ENCODE results near the gene RTKN. TPM values are rescaled to one million over a fixed set of nuclear protein-coding genes. Genes with fewer than 3 reads are reported as not detected.

Gene RTKN
- polyA plus RNA-seq, 1 donor from 2014 or later: 4.9 TPM

- H3K9me3 ChIP-seq (ENCODE audit: low read length): no peaks in the 10 kb centered on the region
- H3K79me2 ChIP-seq (replicated peaks; ENCODE audit: insufficient read depth, low read length): peaks cover 93% of the 10 kb centered on the region
- no peak overlapping the region for H3K27ac ChIP-seq (ENCODE audit: low read length)
- H4K20me1 ChIP-seq (ENCODE audit: insufficient read depth): no peaks in the 10 kb centered on the region
- TF ChIP-seq RAD21 (conservative IDR thresholded peaks at IDR 0.05) (no peak), POLR2AphosphoS5 (IDR thresholded peaks at IDR 0.05) (no peak), MXI1 (conservative IDR thresholded peaks at IDR 0.05; ENCODE audit: poor library complexity, severe bottlenecking) (no peak), SMC3 (conservative IDR thresholded peaks at IDR 0.05; ENCODE audit: poor library complexity) (no peak), EP300 (conservative IDR thresholded peaks at IDR 0.05; ENCODE audit: poor library complexity, severe bottlenecking) (no peak), EZH2 (IDR thresholded peaks at IDR 0.05; ENCODE audit: borderline replicate concordance, insufficient read depth, low read length, poor library complexity, severe bottlenecking) (no peak), TAF1 (IDR thresholded peaks at IDR 0.05; ENCODE audit: low read depth) (no peak)
- TF ChIP-seq, protein P1, sequence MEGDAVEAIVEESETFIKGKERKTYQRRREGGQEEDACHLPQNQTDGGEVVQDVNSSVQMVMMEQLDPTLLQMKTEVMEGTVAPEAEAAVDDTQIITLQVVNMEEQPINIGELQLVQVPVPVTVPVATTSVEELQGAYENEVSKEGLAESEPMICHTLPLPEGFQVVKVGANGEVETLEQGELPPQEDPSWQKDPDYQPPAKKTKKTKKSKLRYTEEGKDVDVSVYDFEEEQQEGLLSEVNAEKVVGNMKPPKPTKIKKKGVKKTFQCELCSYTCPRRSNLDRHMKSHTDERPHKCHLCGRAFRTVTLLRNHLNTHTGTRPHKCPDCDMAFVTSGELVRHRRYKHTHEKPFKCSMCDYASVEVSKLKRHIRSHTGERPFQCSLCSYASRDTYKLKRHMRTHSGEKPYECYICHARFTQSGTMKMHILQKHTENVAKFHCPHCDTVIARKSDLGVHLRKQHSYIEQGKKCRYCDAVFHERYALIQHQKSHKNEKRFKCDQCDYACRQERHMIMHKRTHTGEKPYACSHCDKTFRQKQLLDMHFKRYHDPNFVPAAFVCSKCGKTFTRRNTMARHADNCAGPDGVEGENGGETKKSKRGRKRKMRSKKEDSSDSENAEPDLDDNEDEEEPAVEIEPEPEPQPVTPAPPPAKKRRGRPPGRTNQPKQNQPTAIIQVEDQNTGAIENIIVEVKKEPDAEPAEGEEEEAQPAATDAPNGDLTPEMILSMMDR (IDR thresholded peaks at IDR 0.05; ENCODE audit: poor library complexity, severe bottlenecking): no peak
- TF ChIP-seq, protein P2, sequence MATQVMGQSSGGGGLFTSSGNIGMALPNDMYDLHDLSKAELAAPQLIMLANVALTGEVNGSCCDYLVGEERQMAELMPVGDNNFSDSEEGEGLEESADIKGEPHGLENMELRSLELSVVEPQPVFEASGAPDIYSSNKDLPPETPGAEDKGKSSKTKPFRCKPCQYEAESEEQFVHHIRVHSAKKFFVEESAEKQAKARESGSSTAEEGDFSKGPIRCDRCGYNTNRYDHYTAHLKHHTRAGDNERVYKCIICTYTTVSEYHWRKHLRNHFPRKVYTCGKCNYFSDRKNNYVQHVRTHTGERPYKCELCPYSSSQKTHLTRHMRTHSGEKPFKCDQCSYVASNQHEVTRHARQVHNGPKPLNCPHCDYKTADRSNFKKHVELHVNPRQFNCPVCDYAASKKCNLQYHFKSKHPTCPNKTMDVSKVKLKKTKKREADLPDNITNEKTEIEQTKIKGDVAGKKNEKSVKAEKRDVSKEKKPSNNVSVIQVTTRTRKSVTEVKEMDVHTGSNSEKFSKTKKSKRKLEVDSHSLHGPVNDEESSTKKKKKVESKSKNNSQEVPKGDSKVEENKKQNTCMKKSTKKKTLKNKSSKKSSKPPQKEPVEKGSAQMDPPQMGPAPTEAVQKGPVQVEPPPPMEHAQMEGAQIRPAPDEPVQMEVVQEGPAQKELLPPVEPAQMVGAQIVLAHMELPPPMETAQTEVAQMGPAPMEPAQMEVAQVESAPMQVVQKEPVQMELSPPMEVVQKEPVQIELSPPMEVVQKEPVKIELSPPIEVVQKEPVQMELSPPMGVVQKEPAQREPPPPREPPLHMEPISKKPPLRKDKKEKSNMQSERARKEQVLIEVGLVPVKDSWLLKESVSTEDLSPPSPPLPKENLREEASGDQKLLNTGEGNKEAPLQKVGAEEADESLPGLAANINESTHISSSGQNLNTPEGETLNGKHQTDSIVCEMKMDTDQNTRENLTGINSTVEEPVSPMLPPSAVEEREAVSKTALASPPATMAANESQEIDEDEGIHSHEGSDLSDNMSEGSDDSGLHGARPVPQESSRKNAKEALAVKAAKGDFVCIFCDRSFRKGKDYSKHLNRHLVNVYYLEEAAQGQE (IDR thresholded peaks at IDR 0.05; ENCODE audit: borderline replicate concordance): no peak
- no peak overlapping the region for H3K4me3 ChIP-seq (ENCODE audit: low read length)
- no peak overlapping the region for H3K4me2 ChIP-seq (ENCODE audit: low read length)
- H3K9me2 ChIP-seq (ENCODE audit: insufficient read depth, low read length): no peaks in the 10 kb centered on the region
- H2AFZ ChIP-seq (ENCODE audit: low read depth, low read length): no peak overlapping the region
- no peaks in the 10 kb centered on the region for H3K36me3 ChIP-seq (ENCODE audit: insufficient read depth, low read length)
- H3F3A ChIP-seq (ENCODE audit: insufficient read depth, low read length, poor library complexity, severe bottlenecking): no peaks in the 10 kb centered on the region
- H3K9ac ChIP-seq (ENCODE audit: low read length): no peak overlapping the region
- H3K27me3 ChIP-seq (ENCODE audit: insufficient read depth, low read depth, low read length): no peaks in the 10 kb centered on the region
Observed at GRCh38 chr2:74384051-74384450, 57.7 kb downstream of the RTKN start.

GRCh38 chr2:74383254-74383653, 58.5 kb downstream of the RTKN start:
- Histone ChIP-seq H2AFZ (ENCODE audit: low read depth, low read length) (no peak overlapping the region), H3K79me2 (replicated peaks; ENCODE audit: insufficient read depth, low read length) (peaks cover 93% of the 10 kb centered on the region), H3K36me3 (ENCODE audit: insufficient read depth, low read length) (no peaks in the 10 kb centered on the region), H3K4me3 (ENCODE audit: low read length) (no peak overlapping the region), H3K9ac (ENCODE audit: low read length) (no peak overlapping the region), H3K9me3 (ENCODE audit: low read length) (no peaks in the 10 kb centered on the region), H3K27me3 (ENCODE audit: insufficient read depth, low read depth, low read length) (no peaks in the 10 kb centered on the region), H3K4me2 (ENCODE audit: low read length) (no peak overlapping the region), H4K20me1 (ENCODE audit: insufficient read depth) (no peaks in the 10 kb centered on the region), H3F3A (ENCODE audit: insufficient read depth, low read length, poor library complexity, severe bottlenecking) (no peaks in the 10 kb centered on the region), H3K9me2 (ENCODE audit: insufficient read depth, low read length) (no peaks in the 10 kb centered on the region), H3K27ac (ENCODE audit: low read length) (no peak overlapping the region)
- TF ChIP-seq EP300 (conservative IDR thresholded peaks at IDR 0.05; ENCODE audit: poor library complexity, severe bottlenecking): no peak

GRCh38 chr2:74381751-74382150, 60.0 kb downstream of the RTKN start:
- Histone ChIP-seq H3K27ac (ENCODE audit: low read length) (no peak overlapping the region), H3K9me2 (ENCODE audit: insufficient read depth, low read length) (no peaks in the 10 kb centered on the region), H2AFZ (ENCODE audit: low read depth, low read length) (no peak overlapping the region), H3K9ac (ENCODE audit: low read length) (no peak overlapping the region), H4K20me1 (ENCODE audit: insufficient read depth) (no peaks in the 10 kb centered on the region), H3K36me3 (ENCODE audit: insufficient read depth, low read length) (no peaks in the 10 kb centered on the region), H3K9me3 (ENCODE audit: low read length) (no peaks in the 10 kb centered on the region), H3K4me3 (ENCODE audit: low read length) (no peak overlapping the region), H3K27me3 (ENCODE audit: insufficient read depth, low read depth, low read length) (no peaks in the 10 kb centered on the region), H3K4me2 (ENCODE audit: low read length) (no peak overlapping the region), H3K79me2 (replicated peaks; ENCODE audit: insufficient read depth, low read length) (peaks cover 92% of the 10 kb centered on the region), H3F3A (ENCODE audit: insufficient read depth, low read length, poor library complexity, severe bottlenecking) (no peaks in the 10 kb centered on the region)
- TF ChIP-seq, protein P1 (IDR thresholded peaks at IDR 0.05; ENCODE audit: poor library complexity, severe bottlenecking): no peak
- no peak for TF ChIP-seq EP300 (conservative IDR thresholded peaks at IDR 0.05; ENCODE audit: poor library complexity, severe bottlenecking)
- no peak for TF ChIP-seq POLR2AphosphoS5 (IDR thresholded peaks at IDR 0.05)
- no peak for TF ChIP-seq SMC3 (conservative IDR thresholded peaks at IDR 0.05; ENCODE audit: poor library complexity)
- no peak for TF ChIP-seq RAD21 (conservative IDR thresholded peaks at IDR 0.05)
- TF ChIP-seq MXI1 (conservative IDR thresholded peaks at IDR 0.05; ENCODE audit: poor library complexity, severe bottlenecking): no peak
- TF ChIP-seq TAF1 (IDR thresholded peaks at IDR 0.05; ENCODE audit: low read depth): no peak
- TF ChIP-seq, protein P2 (IDR thresholded peaks at IDR 0.05; ENCODE audit: borderline replicate concordance): no peak
- TF ChIP-seq EZH2 (IDR thresholded peaks at IDR 0.05; ENCODE audit: borderline replicate concordance, insufficient read depth, low read length, poor library complexity, severe bottlenecking): no peak
